HCT116 (cell line): ENCODE results near the gene ADGRA3. TPM values are rescaled to one million over a fixed set of nuclear protein-coding genes. Genes with fewer than 3 reads are reported as not detected.

Source experiments
- ATAC-seq: fragments of 200-7000 bp; cut with Tn5 transposase; 2 replicates; pipeline ENCODE4 v1.9.1; 2020; ENCODE audit warnings: mild to moderate bottlenecking, moderate library complexity
- BruUV-seq: library from RNA; stranded (reverse); fragments of 400-500 nt; replicated peaks from 2 replicates; lab custom pipeline; 2021; lab: Mats Ljungman, UMichigan
- CTCF ChIA-PET: fragments of 300-600 bp; sonication (Branson Sonifier 250); formaldehyde crosslinking; loops from one replicate; lab custom pipeline; 2021; ENCODE audit warnings: antibody characterized with exemption; lab: Charles Lee
- POLR2A ChIA-PET: fragments of 300-600, 350-600 bp; sonication (Branson Sonifier 250); formaldehyde crosslinking; loops from one replicate; lab custom pipeline; 2021; ENCODE audit warnings: antibody characterized with exemption; lab: Charles Lee
- RAD21 ChIA-PET, 2 experiments: fragments of 300-600 bp; sonication (Branson Sonifier 250); formaldehyde crosslinking; loops; one replicate each; lab custom pipeline; 2023; ENCODE audit warnings: low total read pairs in 2 of 2; ENCODE audit not compliant: uncharacterized antibody in 2 of 2, unreplicated experiment in 2 of 2, low non-redundant PET in 1 of 2; lab: Charles Lee
- DNase-seq: peaks from one replicate; pipeline ENCODE4 v3.0.0-alpha.2; 2010; ENCODE audit warnings: low read depth, low spot score
- H2AFZ ChIP-seq: fragments of 200-600 bp; shearing (Covaris generic), sonication (generic); 2 replicates; pipeline ENCODE4 v1.6.1; 2017; ENCODE audit warnings: low read depth, mixed run types, mixed read lengths, antibody characterized with exemption, low read length; ENCODE audit not compliant: poor library complexity, severe bottlenecking
- H3K27ac ChIP-seq: 2 replicates; pipeline ENCODE4 v1.5.1; 2012; ENCODE audit warnings: low read depth, low read length
- H3K27me3 ChIP-seq: fragments of 200-600 bp; sonication (generic); 2 replicates; pipeline ENCODE4 v1.6.1; 2016; ENCODE audit warnings: mixed run types, low read length, mixed read lengths; ENCODE audit not compliant: insufficient read depth
- H3K36me3 ChIP-seq, 2 experiments: fragments of 200-500 bp in 1 of 2; fragments of 200-600 bp in 1 of 2; sonication (Bioruptor generic) in 1 of 2; sonication (generic) in 1 of 2; 2 replicates each; pipeline versions ENCODE4 v1.5.1 to v1.6.1; 2014 to 2016; ENCODE audit warnings: low read length in 2 of 2, inconsistent platforms in 1 of 2, mixed read lengths in 1 of 2, mixed run types in 1 of 2; ENCODE audit not compliant: insufficient read depth in 2 of 2, control insufficient read depth in 1 of 2
- H3K4me1 ChIP-seq, 2 experiments: fragments of 200-600 bp in 1 of 2; sonication (generic) in 1 of 2; 2 replicates each; pipeline versions ENCODE4 v1.5.1 to v1.6.1; 2012 to 2017; ENCODE audit warnings: low read length in 2 of 2, inconsistent platforms in 1 of 2, mild to moderate bottlenecking in 1 of 2, mixed read lengths in 1 of 2, mixed run types in 1 of 2, moderate library complexity in 1 of 2; ENCODE audit not compliant: insufficient read depth in 2 of 2, control insufficient read depth in 1 of 2
- H3K4me2 ChIP-seq: fragments of 200-600 bp; sonication (generic); 2 replicates; pipeline ENCODE4 v1.6.1; 2017; ENCODE audit warnings: mixed run types, low read length, mixed read lengths
- H3K4me3 ChIP-seq, 2 experiments: fragments of 200-600 bp in 1 of 2; sonication (generic) in 1 of 2; replicated peaks in 1 of 2; 2 replicates each; pipeline ENCODE4 v1.5.1; 2011 to 2016; ENCODE audit warnings: low read length in 2 of 2, control low read depth in 1 of 2, low read depth in 1 of 2, mild to moderate bottlenecking in 1 of 2, mixed read lengths in 1 of 2, mixed run types in 1 of 2
- H3K79me2 ChIP-seq: fragments of 200-600 bp; sonication (generic); 2 replicates; pipeline ENCODE4 v1.6.1; 2017; ENCODE audit warnings: mild to moderate bottlenecking, mixed run types, low read length, moderate library complexity, mixed read lengths; ENCODE audit not compliant: insufficient read depth
- H3K9ac ChIP-seq: fragments of 200-600 bp; sonication (generic); 2 replicates; pipeline ENCODE4 v1.6.1; 2016; ENCODE audit warnings: low read length, mixed read lengths
- H3K9me2 ChIP-seq: fragments of 200-600 bp; sonication (generic), shearing (Covaris generic); 2 replicates; pipeline ENCODE4 v1.6.1; 2017; ENCODE audit warnings: mixed run types, mild to moderate bottlenecking, moderate library complexity; ENCODE audit not compliant: insufficient read depth
- H3K9me3 ChIP-seq, 2 experiments: fragments of 200-500 bp in 1 of 2; fragments of 200-600 bp in 1 of 2; sonication (Bioruptor generic) in 1 of 2; sonication (generic) in 1 of 2; 2 replicates each; pipeline ENCODE4 v1.6.1; 2014 to 2017; ENCODE audit warnings: low read length in 2 of 2, mixed read lengths in 2 of 2, inconsistent platforms in 1 of 2, low read depth in 1 of 2, mild to moderate bottlenecking in 1 of 2, mixed run types in 1 of 2, moderate library complexity in 1 of 2; ENCODE audit not compliant: control insufficient read depth in 1 of 2, insufficient read depth in 1 of 2
- H4K20me1 ChIP-seq: fragments of 200-600 bp; sonication (generic), shearing (Covaris generic); 2 replicates; pipeline ENCODE4 v1.6.1; 2017; ENCODE audit warnings: mixed run types, mild to moderate bottlenecking, moderate library complexity; ENCODE audit not compliant: insufficient read depth
- CEBPB ChIP-seq: IDR thresholded peaks from 2 replicates; pipeline ENCODE4 v1.6.1; 2012; ENCODE audit warnings: low read depth
- EZH2 ChIP-seq: fragments of 200-600 bp; sonication (generic); IDR thresholded peaks from 2 replicates; pipeline ENCODE4 v1.6.1; 2017; ENCODE audit warnings: antibody characterized with exemption, mixed run types
- EZH2phosphoT487 ChIP-seq: fragments of 200-600 bp; IDR thresholded peaks from 2 replicates; pipeline ENCODE4 v1.6.1; 2018; ENCODE audit warnings: antibody characterized with exemption, borderline replicate concordance
- JUND ChIP-seq: IDR thresholded peaks from 2 replicates; pipeline ENCODE4 v1.6.1; 2012
- POLR2A ChIP-seq: IDR thresholded peaks from 2 replicates; pipeline ENCODE4 v1.7.0; 2011; ENCODE audit warnings: borderline replicate concordance; ENCODE audit not compliant: insufficient read depth, insufficient read length; ENCODE audit errors: extremely low read depth
- RAD21 ChIP-seq: IDR thresholded peaks from 2 replicates; pipeline ENCODE4 v1.6.1; 2012; ENCODE audit warnings: low read depth, mild to moderate bottlenecking
- SP1 ChIP-seq: IDR thresholded peaks from 2 replicates; pipeline ENCODE4 v1.6.1; 2012; ENCODE audit warnings: low read depth
- SRF ChIP-seq: IDR thresholded peaks from 2 replicates; pipeline ENCODE4 v1.6.1; 2012; ENCODE audit warnings: low read depth
- ZFX ChIP-seq: fragments of 450-650 bp; IDR thresholded peaks from 2 replicates; pipeline ENCODE4 v1.6.1; 2017
- ZNF274 ChIP-seq: fragments of 200-500 bp; sonication (Bioruptor generic); IDR thresholded peaks from 2 replicates; pipeline ENCODE4 v1.6.1; 2014; ENCODE audit warnings: mild to moderate bottlenecking, low read depth, low read length, inconsistent platforms
- intact Hi-C: fragments of 100-400 bp; cut with micrococcal nuclease; formaldehyde crosslinking; loops from 2 replicates; pipeline ENCODE4 v1.10.0; 2022
- total RNA-seq: library from RNA; stranded (reverse); gene quantifications from one replicate; pipeline ENCODE4 v1.2.1, GENCODE V29; 2021; ENCODE audit not compliant: unreplicated experiment
- TF ChIP-seq, protein P1 (sequence below): IDR thresholded peaks from 2 replicates; pipeline ENCODE4 v1.6.1; 2012
- TF ChIP-seq, protein P2 (sequence below): IDR thresholded peaks from 2 replicates; pipeline ENCODE4 v1.6.1; 2012
- TF ChIP-seq, protein P3 (sequence below): IDR thresholded peaks from 2 replicates; pipeline ENCODE4 v1.6.1; 2012; ENCODE audit warnings: low read depth
- TF ChIP-seq, protein P4 (sequence below), 3 experiments: fragments of 200-600 bp in 1 of 3; sonication (generic) in 1 of 3; IDR thresholded peaks in 2 of 3; conservative IDR thresholded peaks in 1 of 3; 2 replicates each; pipeline ENCODE4 v1.5.1; 2012 to 2017; ENCODE audit warnings: low read depth in 2 of 3, low read length in 2 of 3, antibody characterized with exemption in 1 of 3, borderline replicate concordance in 1 of 3, control low read depth in 1 of 3, mild to moderate bottlenecking in 1 of 3, mixed read lengths in 1 of 3, mixed run types in 1 of 3, moderate library complexity in 1 of 3; ENCODE audit not compliant: insufficient read depth in 1 of 3
- TF ChIP-seq, protein P5 (sequence below): IDR thresholded peaks from 2 replicates; pipeline ENCODE4 v1.6.1; 2011; ENCODE audit warnings: mild to moderate bottlenecking, low read length, moderate library complexity; ENCODE audit not compliant: insufficient replicate concordance; ENCODE audit errors: extremely low read depth

The ADGRA3 gene
- total RNA-seq, 1 experiment from 2014 or later: 43.0 TPM

DNA sequence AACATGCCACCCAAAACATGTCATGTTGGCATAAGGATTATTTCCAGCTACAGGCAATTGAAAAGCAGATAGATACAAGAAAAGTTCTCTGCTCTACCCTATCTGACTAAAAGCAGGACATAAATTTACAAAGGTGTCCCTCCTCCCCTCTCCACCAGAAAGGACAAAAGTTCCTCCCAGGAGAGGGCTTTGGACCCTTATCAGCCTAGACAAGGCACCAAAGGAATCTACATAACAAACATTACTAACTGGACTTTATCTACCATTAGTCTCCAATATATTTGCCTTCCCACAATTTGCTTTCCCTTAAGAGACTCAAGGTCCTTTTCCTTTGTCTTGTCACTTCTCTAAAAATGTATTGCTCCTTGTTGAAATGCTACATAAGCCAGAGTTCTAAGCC is 55.6 kb downstream of the ADGRA3 start:
- intact Hi-C loops: no loop called here
- no peak overlapping the region for H3K4me3 ChIP-seq
- H3K4me2 ChIP-seq: no peak overlapping the region
- no peak overlapping the region for H3K27ac ChIP-seq
- no peak for DNase-seq
- BruUV-seq: no TSS peak
- CTCF ChIA-PET: no interaction called here
- RAD21 ChIA-PET: no interaction called here
- peaks cover 5 to 8% of the 10 kb centered on the region in 2 experiments; a peak in 2 of 4 replicates for H3K4me1 ChIP-seq
- ATAC-seq: no peak
- TF ChIP-seq, protein P1, sequence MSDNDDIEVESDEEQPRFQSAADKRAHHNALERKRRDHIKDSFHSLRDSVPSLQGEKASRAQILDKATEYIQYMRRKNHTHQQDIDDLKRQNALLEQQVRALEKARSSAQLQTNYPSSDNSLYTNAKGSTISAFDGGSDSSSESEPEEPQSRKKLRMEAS: no peak
- TF ChIP-seq EZH2phosphoT487: no peak
- no peak for TF ChIP-seq SRF
- TF ChIP-seq SP1: no peak
- TF ChIP-seq RAD21: no peak
- no peak for TF ChIP-seq JUND
- TF ChIP-seq, protein P2, sequence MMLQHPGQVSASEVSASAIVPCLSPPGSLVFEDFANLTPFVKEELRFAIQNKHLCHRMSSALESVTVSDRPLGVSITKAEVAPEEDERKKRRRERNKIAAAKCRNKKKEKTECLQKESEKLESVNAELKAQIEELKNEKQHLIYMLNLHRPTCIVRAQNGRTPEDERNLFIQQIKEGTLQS: no peak
- no peak for TF ChIP-seq POLR2A
- no peak for TF ChIP-seq ZNF274
- TF ChIP-seq ZFX: no peak
- TF ChIP-seq, protein P3, sequence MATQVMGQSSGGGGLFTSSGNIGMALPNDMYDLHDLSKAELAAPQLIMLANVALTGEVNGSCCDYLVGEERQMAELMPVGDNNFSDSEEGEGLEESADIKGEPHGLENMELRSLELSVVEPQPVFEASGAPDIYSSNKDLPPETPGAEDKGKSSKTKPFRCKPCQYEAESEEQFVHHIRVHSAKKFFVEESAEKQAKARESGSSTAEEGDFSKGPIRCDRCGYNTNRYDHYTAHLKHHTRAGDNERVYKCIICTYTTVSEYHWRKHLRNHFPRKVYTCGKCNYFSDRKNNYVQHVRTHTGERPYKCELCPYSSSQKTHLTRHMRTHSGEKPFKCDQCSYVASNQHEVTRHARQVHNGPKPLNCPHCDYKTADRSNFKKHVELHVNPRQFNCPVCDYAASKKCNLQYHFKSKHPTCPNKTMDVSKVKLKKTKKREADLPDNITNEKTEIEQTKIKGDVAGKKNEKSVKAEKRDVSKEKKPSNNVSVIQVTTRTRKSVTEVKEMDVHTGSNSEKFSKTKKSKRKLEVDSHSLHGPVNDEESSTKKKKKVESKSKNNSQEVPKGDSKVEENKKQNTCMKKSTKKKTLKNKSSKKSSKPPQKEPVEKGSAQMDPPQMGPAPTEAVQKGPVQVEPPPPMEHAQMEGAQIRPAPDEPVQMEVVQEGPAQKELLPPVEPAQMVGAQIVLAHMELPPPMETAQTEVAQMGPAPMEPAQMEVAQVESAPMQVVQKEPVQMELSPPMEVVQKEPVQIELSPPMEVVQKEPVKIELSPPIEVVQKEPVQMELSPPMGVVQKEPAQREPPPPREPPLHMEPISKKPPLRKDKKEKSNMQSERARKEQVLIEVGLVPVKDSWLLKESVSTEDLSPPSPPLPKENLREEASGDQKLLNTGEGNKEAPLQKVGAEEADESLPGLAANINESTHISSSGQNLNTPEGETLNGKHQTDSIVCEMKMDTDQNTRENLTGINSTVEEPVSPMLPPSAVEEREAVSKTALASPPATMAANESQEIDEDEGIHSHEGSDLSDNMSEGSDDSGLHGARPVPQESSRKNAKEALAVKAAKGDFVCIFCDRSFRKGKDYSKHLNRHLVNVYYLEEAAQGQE: no peak
- TF ChIP-seq CEBPB: no peak
- TF ChIP-seq EZH2: no peak
- TF ChIP-seq, protein P4, sequence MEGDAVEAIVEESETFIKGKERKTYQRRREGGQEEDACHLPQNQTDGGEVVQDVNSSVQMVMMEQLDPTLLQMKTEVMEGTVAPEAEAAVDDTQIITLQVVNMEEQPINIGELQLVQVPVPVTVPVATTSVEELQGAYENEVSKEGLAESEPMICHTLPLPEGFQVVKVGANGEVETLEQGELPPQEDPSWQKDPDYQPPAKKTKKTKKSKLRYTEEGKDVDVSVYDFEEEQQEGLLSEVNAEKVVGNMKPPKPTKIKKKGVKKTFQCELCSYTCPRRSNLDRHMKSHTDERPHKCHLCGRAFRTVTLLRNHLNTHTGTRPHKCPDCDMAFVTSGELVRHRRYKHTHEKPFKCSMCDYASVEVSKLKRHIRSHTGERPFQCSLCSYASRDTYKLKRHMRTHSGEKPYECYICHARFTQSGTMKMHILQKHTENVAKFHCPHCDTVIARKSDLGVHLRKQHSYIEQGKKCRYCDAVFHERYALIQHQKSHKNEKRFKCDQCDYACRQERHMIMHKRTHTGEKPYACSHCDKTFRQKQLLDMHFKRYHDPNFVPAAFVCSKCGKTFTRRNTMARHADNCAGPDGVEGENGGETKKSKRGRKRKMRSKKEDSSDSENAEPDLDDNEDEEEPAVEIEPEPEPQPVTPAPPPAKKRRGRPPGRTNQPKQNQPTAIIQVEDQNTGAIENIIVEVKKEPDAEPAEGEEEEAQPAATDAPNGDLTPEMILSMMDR (IDR thresholded peaks at IDR 0.05 in 2 of 3, conservative IDR thresholded peaks at IDR 0.05 in 1 of 3; ENCODE audit: borderline replicate concordance in 1 of 3, insufficient read depth in 1 of 3, low read depth in 2 of 3, low read length in 2 of 3): no peak
- TF ChIP-seq, protein P5, sequence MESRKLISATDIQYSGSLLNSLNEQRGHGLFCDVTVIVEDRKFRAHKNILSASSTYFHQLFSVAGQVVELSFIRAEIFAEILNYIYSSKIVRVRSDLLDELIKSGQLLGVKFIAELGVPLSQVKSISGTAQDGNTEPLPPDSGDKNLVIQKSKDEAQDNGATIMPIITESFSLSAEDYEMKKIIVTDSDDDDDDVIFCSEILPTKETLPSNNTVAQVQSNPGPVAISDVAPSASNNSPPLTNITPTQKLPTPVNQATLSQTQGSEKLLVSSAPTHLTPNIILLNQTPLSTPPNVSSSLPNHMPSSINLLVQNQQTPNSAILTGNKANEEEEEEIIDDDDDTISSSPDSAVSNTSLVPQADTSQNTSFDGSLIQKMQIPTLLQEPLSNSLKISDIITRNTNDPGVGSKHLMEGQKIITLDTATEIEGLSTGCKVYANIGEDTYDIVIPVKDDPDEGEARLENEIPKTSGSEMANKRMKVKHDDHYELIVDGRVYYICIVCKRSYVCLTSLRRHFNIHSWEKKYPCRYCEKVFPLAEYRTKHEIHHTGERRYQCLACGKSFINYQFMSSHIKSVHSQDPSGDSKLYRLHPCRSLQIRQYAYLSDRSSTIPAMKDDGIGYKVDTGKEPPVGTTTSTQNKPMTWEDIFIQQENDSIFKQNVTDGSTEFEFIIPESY: no peak
- H4K20me1 ChIP-seq: no peaks in the 10 kb centered on the region
- H3K27me3 ChIP-seq: no peaks in the 10 kb centered on the region
- H3K9ac ChIP-seq: no peak overlapping the region
- peaks cover 23% of the 10 kb centered on the region; the same call in 1 of the 2 replicates for H3K79me2 ChIP-seq
- no peaks in the 10 kb centered on the region for H3K9me3 ChIP-seq
- POLR2A ChIA-PET: no interaction called here
- H3K36me3 ChIP-seq: 0 out of 4 replicates have a peak, but pooled peaks cover 0 to 3% of the 10 kb centered on the region in 2 experiments
- no peaks in the 10 kb centered on the region for H3K9me2 ChIP-seq
- H2AFZ ChIP-seq: no peak overlapping the region
